Muscle layer of duodenum (tissue), 2 donors: ENCODE results near the gene RNF223.

Source experiments
- H3K27ac ChIP-seq: one replicate; pipeline ENCODE4 v1.7.0; 2013; ENCODE audit warnings: mild to moderate bottlenecking, low read length
- H3K27me3 ChIP-seq: one replicate; pipeline ENCODE4 v1.7.0; 2013; ENCODE audit warnings: low read depth, mild to moderate bottlenecking, control low read depth, low read length
- H3K36me3 ChIP-seq, 2 donors: one replicate each; pipeline ENCODE4 v1.7.0; 2013; ENCODE audit warnings: low read length in 2 of 2, control low read depth in 1 of 2, mild to moderate bottlenecking in 1 of 2; ENCODE audit not compliant: insufficient read depth in 2 of 2, control insufficient read depth in 1 of 2
- H3K4me1 ChIP-seq, 2 donors: one replicate each; pipeline ENCODE4 v1.7.0; 2013; ENCODE audit warnings: low read length in 2 of 2, mild to moderate bottlenecking in 2 of 2, control low read depth in 1 of 2, moderate library complexity in 1 of 2; ENCODE audit not compliant: insufficient read depth in 2 of 2, control insufficient read depth in 1 of 2
- H3K4me3 ChIP-seq, 2 donors: one replicate each; pipeline ENCODE4 v1.7.0; 2013; ENCODE audit warnings: low read length in 2 of 2, low read depth in 1 of 2, mild to moderate bottlenecking in 1 of 2
- H3K9me3 ChIP-seq, 2 donors: one replicate each; pipeline ENCODE4 v1.7.0; 2013; ENCODE audit warnings: low read length in 2 of 2, control low read depth in 1 of 2, mild to moderate bottlenecking in 1 of 2; ENCODE audit not compliant: control insufficient read depth in 1 of 2
- donor health status: healthy.

The RNF223 gene

DNA sequence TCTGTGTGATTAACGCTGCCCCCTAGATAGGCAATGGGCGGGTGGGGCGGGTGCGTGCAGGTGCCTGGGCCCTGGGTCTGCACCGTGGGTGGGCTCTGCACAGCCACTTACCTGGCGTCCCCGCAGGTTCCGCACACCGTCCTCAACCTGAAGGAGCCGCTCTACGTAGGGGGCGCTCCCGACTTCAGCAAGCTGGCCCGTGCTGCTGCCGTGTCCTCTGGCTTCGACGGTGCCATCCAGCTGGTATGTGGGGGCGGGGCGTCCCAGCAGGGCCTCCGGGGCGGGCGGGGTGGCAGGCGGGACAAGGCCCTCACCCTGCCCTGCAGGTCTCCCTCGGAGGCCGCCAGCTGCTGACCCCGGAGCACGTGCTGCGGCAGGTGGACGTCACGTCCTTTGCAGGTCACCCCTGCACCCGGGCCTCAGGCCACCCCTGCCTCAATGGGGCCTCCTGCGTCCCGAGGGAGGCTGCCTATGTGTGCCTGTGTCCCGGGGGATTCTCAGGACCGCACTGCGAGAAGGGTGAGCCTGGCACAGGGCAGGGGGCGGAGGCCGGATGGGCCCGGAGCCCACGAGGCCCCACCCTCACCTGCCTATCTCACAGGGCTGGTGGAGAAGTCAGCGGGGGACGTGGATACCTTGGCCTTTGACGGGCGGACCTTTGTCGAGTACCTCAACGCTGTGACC lies 22.8 kb downstream of the RNF223 start:
- H3K27me3 ChIP-seq = no peaks in the 10 kb centered on the region
- H3K27ac ChIP-seq = no peak overlapping the region
- H3K36me3 ChIP-seq = peaks cover 0 to 56% of the 10 kb centered on the region in 2 donors
- no peaks in the 10 kb centered on the region for H3K4me1 ChIP-seq
- H3K4me3 ChIP-seq = no peak overlapping the region
- no peaks in the 10 kb centered on the region for H3K9me3 ChIP-seq

GRCh38 chr1:1050577-1051052 lies 23.5 kb downstream of the RNF223 start:
- H3K4me3 ChIP-seq = no peak overlapping the region

GRCh38 chr1:1049318-1050165 lies 24.6 kb downstream of the RNF223 start:
- H3K36me3 ChIP-seq = peaks cover 0 to 62% of the 10 kb centered on the region in 2 donors

More at GRCh38 chr1:1050577-1051052, 23.5 kb downstream of the RNF223 start:
- H3K4me1 ChIP-seq = no peaks in the 10 kb centered on the region
- H3K27ac ChIP-seq = no peak overlapping the region
- no peaks in the 10 kb centered on the region for H3K9me3 ChIP-seq
- peaks cover 0 to 62% of the 10 kb centered on the region in 2 donors for H3K36me3 ChIP-seq
- no peaks in the 10 kb centered on the region for H3K27me3 ChIP-seq

GRCh38 chr1:1048765-1049164 lies 25.3 kb downstream of the RNF223 start:
- Histone ChIP-seq H3K4me1 (no peaks in the 10 kb centered on the region), H3K9me3 (no peaks in the 10 kb centered on the region), H3K27ac (no peak overlapping the region), H3K4me3 (no peak overlapping the region), H3K36me3 (peaks cover 0 to 62% of the 10 kb centered on the region in 2 donors), H3K27me3 (no peaks in the 10 kb centered on the region)

More at GRCh38 chr1:1049318-1050165, 24.6 kb downstream of the RNF223 start:
- H3K27me3 ChIP-seq = no peaks in the 10 kb centered on the region
- no peak overlapping the region for H3K4me3 ChIP-seq
- H3K27ac ChIP-seq = no peak overlapping the region
- H3K4me1 ChIP-seq = no peaks in the 10 kb centered on the region
- H3K9me3 ChIP-seq = no peaks in the 10 kb centered on the region

- H3K4me1 ChIP-seq = no peaks in the 10 kb centered on the region
- H3K36me3 ChIP-seq = peaks cover 0 to 59% of the 10 kb centered on the region in 2 donors
- H3K27me3 ChIP-seq = no peaks in the 10 kb centered on the region
- no peaks in the 10 kb centered on the region for H3K9me3 ChIP-seq
- H3K27ac ChIP-seq = no peak overlapping the region
- no peak overlapping the region for H3K4me3 ChIP-seq
Measured at GRCh38 chr1:1047963-1048362, 26.1 kb downstream of the RNF223 start.

DNA sequence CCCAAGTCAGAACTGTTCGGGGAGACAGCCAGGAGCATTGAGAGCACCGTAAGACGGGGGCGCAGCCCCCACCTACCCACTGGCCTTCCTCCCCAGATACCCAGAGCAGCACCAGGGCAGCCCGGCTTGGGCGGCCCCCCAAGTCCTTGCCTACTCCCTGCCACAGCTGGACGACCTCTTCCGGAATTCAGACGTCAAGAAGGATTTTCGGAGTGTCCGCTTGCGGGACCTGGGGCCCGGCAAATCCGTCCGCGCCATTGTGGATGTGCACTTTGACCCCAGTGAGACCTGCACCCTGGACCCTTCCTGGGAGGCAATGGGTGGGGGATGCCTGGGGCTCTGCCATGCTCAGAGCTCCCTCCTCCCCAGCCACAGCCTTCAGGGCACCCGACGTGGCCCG lies 26.7 kb downstream of the RNF223 start:
- H3K27ac ChIP-seq = no peak overlapping the region
- no peaks in the 10 kb centered on the region for H3K4me1 ChIP-seq
- H3K4me3 ChIP-seq = no peak overlapping the region
- H3K27me3 ChIP-seq = no peaks in the 10 kb centered on the region
- H3K36me3 ChIP-seq = peaks cover 0 to 58% of the 10 kb centered on the region in 2 donors
- no peaks in the 10 kb centered on the region for H3K9me3 ChIP-seq

- H3K27ac ChIP-seq = no peak overlapping the region
- H3K27me3 ChIP-seq = no peaks in the 10 kb centered on the region
- H3K4me3 ChIP-seq = no peak overlapping the region
- H3K9me3 ChIP-seq = no peaks in the 10 kb centered on the region
- no peaks in the 10 kb centered on the region for H3K4me1 ChIP-seq
- peaks cover 0 to 54% of the 10 kb centered on the region in 2 donors for H3K36me3 ChIP-seq
Measured at GRCh38 chr1:1046767-1047166, 27.3 kb downstream of the RNF223 start.

GRCh38 chr1:1046243-1046642 lies 27.9 kb downstream of the RNF223 start:
- Histone ChIP-seq H3K27me3 (no peaks in the 10 kb centered on the region), H3K36me3 (peaks cover 0 to 48% of the 10 kb centered on the region in 2 donors), H3K27ac (no peak overlapping the region), H3K4me3 (no peak overlapping the region), H3K4me1 (peaks cover 0 to under 1% of the 10 kb centered on the region in 2 donors), H3K9me3 (no peaks in the 10 kb centered on the region)

GRCh38 chr1:1045129-1045528 lies 29.0 kb downstream of the RNF223 start:
- Histone ChIP-seq H3K4me1 (peaks cover 0 to 8% of the 10 kb centered on the region in 2 donors), H3K27me3 (no peaks in the 10 kb centered on the region), H3K9me3 (no peaks in the 10 kb centered on the region), H3K36me3 (peaks cover 0 to 41% of the 10 kb centered on the region in 2 donors), H3K4me3 (no peak overlapping the region), H3K27ac (no peak overlapping the region)

DNA sequence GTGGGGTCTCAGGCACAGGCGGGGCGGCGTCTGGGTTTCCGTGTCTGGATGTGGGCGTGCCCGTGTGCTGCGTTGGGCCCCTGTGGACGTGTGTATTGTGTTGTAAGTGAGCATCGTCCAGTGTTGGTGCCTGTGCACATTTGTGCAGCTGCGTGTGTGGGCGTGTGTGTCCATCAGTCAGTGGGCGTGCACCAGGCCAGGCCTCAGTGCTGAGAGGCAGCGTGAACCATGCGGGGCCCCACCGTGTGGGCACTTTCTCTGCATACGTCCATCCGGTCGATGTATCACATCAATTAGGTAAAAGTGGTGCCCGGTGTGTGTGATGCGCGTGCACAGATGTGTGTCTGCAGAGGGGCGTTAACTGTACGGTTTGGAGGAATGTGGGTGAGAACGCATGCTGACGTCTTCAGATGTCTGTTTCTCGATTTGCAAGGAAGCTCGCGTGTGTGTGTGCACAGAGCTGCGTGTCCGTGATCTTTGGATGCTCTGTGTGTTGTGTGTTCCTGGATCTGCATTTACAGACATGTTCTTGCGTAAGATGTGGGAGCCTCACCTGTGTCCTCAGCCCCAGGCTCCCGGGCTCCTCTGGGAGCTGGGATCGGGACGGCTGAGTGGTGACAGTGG lies 29.5 kb downstream of the RNF223 start:
- no peaks in the 10 kb centered on the region for H3K9me3 ChIP-seq
- peaks cover 0 to 41% of the 10 kb centered on the region in 2 donors for H3K36me3 ChIP-seq
- H3K4me3 ChIP-seq = no peak overlapping the region
- H3K4me1 ChIP-seq = peaks cover 0 to 14% of the 10 kb centered on the region in 2 donors
- no peak overlapping the region for H3K27ac ChIP-seq
- no peaks in the 10 kb centered on the region for H3K27me3 ChIP-seq

- Histone ChIP-seq H3K36me3 (peaks cover 0 to 41% of the 10 kb centered on the region in 2 donors), H3K27me3 (no peaks in the 10 kb centered on the region)
Measured at GRCh38 chr1:1043921-1044320, 30.2 kb downstream of the RNF223 start.

More at GRCh38 chr1:1043921-1044320, 30.2 kb downstream of the RNF223 start:
- Histone ChIP-seq H3K27ac (no peak overlapping the region), H3K4me1 (peaks cover 0 to 17% of the 10 kb centered on the region in 2 donors), H3K4me3 (no peak overlapping the region), H3K9me3 (no peaks in the 10 kb centered on the region)
